ENCODE measurements around the gene SLC44A1. TPM values are rescaled to one million over a fixed set of nuclear protein-coding genes. Genes with fewer than 3 reads are reported as not detected.

SLC44A1 gene
- total RNA-seq, 4 donors from 2014 or later, result 45.3 to 74.9 (median 67.7) TPM

DNA sequence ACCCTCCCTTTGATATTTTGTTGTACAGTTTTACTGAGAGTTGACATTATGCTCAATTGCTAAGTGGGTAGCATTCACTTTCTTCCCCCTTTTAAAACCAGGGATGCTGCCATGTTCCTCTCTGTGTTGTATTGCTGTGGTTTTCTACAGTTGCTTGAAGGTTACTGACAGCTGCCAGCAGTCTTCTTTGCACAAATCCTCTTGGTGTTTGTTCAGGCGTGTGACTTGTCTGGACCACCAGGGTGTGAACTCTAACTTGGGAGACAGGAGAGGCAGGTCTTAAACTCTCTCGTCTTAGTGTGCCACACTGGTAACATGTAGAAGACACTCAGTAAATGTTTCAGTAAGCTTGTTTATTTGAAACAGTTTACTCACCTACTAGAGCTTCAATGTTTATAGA is 25.1 kb downstream of the SLC44A1 start:
- 93 to 97% methylated on average over 2 of the region's 2 CpGs for WGBS, 2 donors
- TF ChIP-seq, protein P1, sequence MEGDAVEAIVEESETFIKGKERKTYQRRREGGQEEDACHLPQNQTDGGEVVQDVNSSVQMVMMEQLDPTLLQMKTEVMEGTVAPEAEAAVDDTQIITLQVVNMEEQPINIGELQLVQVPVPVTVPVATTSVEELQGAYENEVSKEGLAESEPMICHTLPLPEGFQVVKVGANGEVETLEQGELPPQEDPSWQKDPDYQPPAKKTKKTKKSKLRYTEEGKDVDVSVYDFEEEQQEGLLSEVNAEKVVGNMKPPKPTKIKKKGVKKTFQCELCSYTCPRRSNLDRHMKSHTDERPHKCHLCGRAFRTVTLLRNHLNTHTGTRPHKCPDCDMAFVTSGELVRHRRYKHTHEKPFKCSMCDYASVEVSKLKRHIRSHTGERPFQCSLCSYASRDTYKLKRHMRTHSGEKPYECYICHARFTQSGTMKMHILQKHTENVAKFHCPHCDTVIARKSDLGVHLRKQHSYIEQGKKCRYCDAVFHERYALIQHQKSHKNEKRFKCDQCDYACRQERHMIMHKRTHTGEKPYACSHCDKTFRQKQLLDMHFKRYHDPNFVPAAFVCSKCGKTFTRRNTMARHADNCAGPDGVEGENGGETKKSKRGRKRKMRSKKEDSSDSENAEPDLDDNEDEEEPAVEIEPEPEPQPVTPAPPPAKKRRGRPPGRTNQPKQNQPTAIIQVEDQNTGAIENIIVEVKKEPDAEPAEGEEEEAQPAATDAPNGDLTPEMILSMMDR (IDR thresholded peaks at IDR 0.05), result no peak
- TF ChIP-seq POLR2A (IDR thresholded peaks at IDR 0.05) (no peak), EP300 (IDR thresholded peaks at IDR 0.05) (no peak)
- no peak for DNase-seq (ENCODE audit: low spot score in 2 of 2)
- Histone ChIP-seq H3K9me3 (peaks cover 0 to 3% (median 0%) of the 10 kb centered on the region in 4 donors), H3K27ac (no peak overlapping the region), H3K4me1 (peaks cover 0 to 13% (median 0%) of the 10 kb centered on the region in 4 donors), H3K27me3 (no peaks in the 10 kb centered on the region), H3K4me3 (no peak overlapping the region), H3K36me3 (no peaks in the 10 kb centered on the region)

DNA sequence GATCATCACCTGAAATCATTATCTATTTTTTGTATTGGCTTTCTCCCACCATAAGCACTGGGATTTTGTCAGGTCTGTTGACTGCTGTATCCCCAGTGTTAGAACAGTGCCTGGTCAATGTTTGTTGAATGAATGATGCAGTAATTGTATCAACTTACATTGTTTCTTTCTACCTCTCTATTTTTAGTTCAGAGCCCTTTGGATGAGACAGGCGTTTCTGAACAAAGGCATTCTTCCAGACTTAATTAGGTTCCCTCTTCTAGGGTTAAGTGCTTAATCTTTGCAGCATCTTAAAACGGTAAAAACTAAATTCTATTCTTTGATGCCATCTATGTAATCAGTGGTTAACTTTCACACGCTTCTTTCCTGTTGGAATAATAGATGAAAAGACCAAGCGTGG is 26.3 kb downstream of the SLC44A1 start:
- Histone ChIP-seq H3K36me3 (no peaks in the 10 kb centered on the region), H3K27me3 (no peaks in the 10 kb centered on the region), H3K27ac (no peak overlapping the region), H3K9me3 (peaks cover 0 to 3% (median 0%) of the 10 kb centered on the region in 4 donors), H3K4me3 (no peak overlapping the region), H3K4me1 (peaks cover 0 to 13% (median 4%) of the 10 kb centered on the region in 4 donors)
- DNase-seq (ENCODE audit: low spot score in 2 of 2), result no peak
- TF ChIP-seq POLR2A (IDR thresholded peaks at IDR 0.05) (no peak), EP300 (IDR thresholded peaks at IDR 0.05) (no peak)
- TF ChIP-seq, protein P1 (IDR thresholded peaks at IDR 0.05), result no peak
- WGBS, 2 donors, result 67 to 70% methylated on average over 4 of the region's 4 CpGs

DNA sequence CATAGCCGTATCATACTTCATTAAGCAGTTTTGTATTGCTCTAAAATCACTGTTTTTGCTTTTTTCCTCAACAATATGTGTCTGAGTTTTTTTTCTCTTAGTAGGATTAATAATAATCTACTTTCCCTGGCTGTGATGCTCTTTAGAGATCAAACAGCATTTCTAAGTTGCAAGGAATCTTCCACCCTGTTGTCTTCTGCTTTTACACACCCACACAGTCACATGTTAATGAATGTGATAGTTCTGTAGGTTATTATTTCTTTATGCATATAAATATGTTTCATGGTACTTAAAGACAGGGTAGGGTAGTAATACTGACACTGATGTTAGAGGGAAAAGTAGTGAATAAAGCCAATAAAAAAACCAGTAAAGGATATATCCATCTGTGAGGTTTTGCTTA is 29.3 kb downstream of the SLC44A1 start:
- no peak for DNase-seq (ENCODE audit: low spot score in 2 of 2)
- H3K9me3 ChIP-seq, result no peaks in the 10 kb centered on the region
- no peak overlapping the region for H3K27ac ChIP-seq
- TF ChIP-seq, protein P1 (IDR thresholded peaks at IDR 0.05), result no peak
- no peak for TF ChIP-seq EP300 (IDR thresholded peaks at IDR 0.05)
- no peaks in the 10 kb centered on the region for H3K36me3 ChIP-seq
- H3K27me3 ChIP-seq, result no peaks in the 10 kb centered on the region
- H3K4me3 ChIP-seq, result no peak overlapping the region
- H3K4me1 ChIP-seq, result peaks cover 0 to 16% (median 4%) of the 10 kb centered on the region in 4 donors
- 77 to 96% methylated on average over 1 of the region's 1 CpG for WGBS, 2 donors

DNA sequence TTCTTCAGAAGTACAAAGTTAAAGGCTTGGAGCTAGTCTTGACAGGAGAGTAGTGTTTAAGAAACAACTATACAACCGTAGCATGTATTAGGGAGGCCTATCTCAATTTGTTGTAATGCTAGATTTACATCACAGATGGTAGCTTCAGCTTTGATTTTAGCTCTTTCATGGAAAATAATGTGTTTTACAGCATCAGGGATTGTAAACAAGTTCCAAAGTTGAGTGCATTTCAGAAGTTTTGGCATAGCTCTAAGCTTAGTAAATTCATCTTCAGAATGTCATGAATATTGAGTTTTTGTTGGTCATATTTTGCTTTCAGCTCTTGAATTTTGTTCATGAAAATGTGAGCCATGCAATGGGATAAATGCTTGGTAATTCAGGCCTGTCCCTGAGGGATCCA is 30.7 kb downstream of the SLC44A1 start:
- Histone ChIP-seq H3K4me1 (peaks cover 0 to 14% (median 4%) of the 10 kb centered on the region in 4 donors), H3K4me3 (no peak overlapping the region), H3K36me3 (no peaks in the 10 kb centered on the region), H3K27me3 (no peaks in the 10 kb centered on the region), H3K27ac (no peak overlapping the region), H3K9me3 (no peaks in the 10 kb centered on the region)
- TF ChIP-seq EP300 (IDR thresholded peaks at IDR 0.05) (no peak), POLR2A (IDR thresholded peaks at IDR 0.05) (no peak)
- DNase-seq (ENCODE audit: low spot score in 2 of 2), result no peak
- WGBS, 2 donors, result 73 to 82% methylated on average over 1 of the region's 1 CpG

DNA sequence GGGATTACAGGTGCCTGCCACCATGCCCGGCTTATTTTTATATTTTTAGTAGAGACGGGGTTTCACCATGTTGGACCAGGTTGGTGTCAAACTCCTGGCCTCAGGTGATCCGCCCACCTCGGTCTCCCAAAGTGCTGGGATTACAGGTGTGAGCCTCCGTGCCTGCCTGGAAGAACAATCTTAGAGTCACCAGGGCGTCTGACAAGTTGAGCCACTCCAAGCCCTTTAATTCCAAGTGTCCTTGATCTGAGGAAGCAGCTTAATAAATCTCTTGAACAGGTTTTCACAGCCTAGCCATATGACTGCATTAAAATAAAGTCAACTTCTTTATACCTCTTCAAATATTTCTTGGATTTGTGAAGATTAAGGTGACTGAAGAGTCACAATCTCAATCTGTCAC is 31.5 kb downstream of the SLC44A1 start:
- no peaks in the 10 kb centered on the region for H3K36me3 ChIP-seq
- no peak for DNase-seq (ENCODE audit: low spot score in 2 of 2)
- TF ChIP-seq EP300 (IDR thresholded peaks at IDR 0.05) (no peak), POLR2A (IDR thresholded peaks at IDR 0.05) (no peak)
- TF ChIP-seq, protein P1 (IDR thresholded peaks at IDR 0.05), result no peak
- no peak overlapping the region for H3K27ac ChIP-seq
- 92 to 95% methylated on average over 6 of the region's 6 CpGs for WGBS, 2 donors
- peaks cover 0 to 14% (median 4%) of the 10 kb centered on the region in 4 donors for H3K4me1 ChIP-seq
- no peaks in the 10 kb centered on the region for H3K9me3 ChIP-seq
- no peak overlapping the region for H3K4me3 ChIP-seq
- H3K27me3 ChIP-seq, result no peaks in the 10 kb centered on the region

DNA sequence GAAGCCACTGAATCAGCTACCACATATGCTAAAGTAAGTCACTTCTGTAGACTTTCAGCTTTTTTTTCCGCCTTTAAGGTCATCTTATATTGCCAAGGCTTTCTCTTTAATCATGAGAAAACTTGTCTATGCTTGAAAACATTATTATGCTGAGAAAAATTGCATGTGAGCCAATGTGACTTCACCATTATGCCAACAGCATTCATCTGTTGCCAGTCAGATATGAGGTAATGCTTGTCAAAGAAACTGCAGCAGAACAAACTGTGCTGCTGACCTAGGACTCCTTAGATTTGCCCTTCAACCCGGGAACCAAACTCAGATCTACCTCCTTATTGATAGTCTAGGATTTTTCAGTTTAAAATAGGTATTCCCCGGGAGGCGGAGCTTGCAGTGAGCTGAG is 34.3 kb downstream of the SLC44A1 start:
- 81 to 90% methylated on average over 4 of the region's 4 CpGs for WGBS, 2 donors
- TF ChIP-seq EP300 (IDR thresholded peaks at IDR 0.05), result no peak
- TF ChIP-seq POLR2A (IDR thresholded peaks at IDR 0.05), result no peak
- H3K27me3 ChIP-seq, result no peaks in the 10 kb centered on the region
- H3K4me1 ChIP-seq, result peaks cover 0 to 22% (median 4%) of the 10 kb centered on the region in 4 donors
- H3K4me3 ChIP-seq, result no peak overlapping the region
- H3K36me3 ChIP-seq, result no peaks in the 10 kb centered on the region
- H3K9me3 ChIP-seq, result no peaks in the 10 kb centered on the region
- no peak for DNase-seq (ENCODE audit: low spot score in 2 of 2)
- H3K27ac ChIP-seq, result peak overlapping the region in 1 of 4 donors; percentile 19

Data from tibial nerve (tissue), 4 donors.